Activated T-cell treated with anti-CD3 and anti-CD28 coated beads, Interleukin-2, amount 50 U/mL, for 72 hours (primary cell): ENCODE measurements around the gene GLMN. TPM values are rescaled to one million over a fixed set of nuclear protein-coding genes. Genes with fewer than 3 reads are reported as not detected.

ENCODE experiments used
- ATAC-seq, 2 donors: fragments of 150-1000 bp; cut with Tn5 transposase; replicated peaks in 1 of 2; 2 replicates each; pipeline ENCODE4 v1.10.0; 2021; ENCODE audit warnings: moderate library complexity in 2 of 2, mild to moderate bottlenecking in 1 of 2
- DNase-seq, 2 donors: peaks; one replicate each; pipeline ENCODE4 v3.0.0; 2021 to 2022; ENCODE audit warnings: mixed read lengths in 1 of 2
- H3K27ac Mint-ChIP-seq: one replicate; pipeline ENCODE4 v1.8.0; 2022; ENCODE audit warnings: mild to moderate bottlenecking, moderate library complexity, mixed read lengths
- H3K27me3 Mint-ChIP-seq: one replicate; pipeline ENCODE4 v1.8.0; 2022; ENCODE audit warnings: low read depth, mixed read lengths
- H3K36me3 Mint-ChIP-seq, 2 donors: one replicate each; pipeline ENCODE4 v1.8.0; 2022; ENCODE audit warnings: mixed read lengths in 2 of 2, mild to moderate bottlenecking in 1 of 2; ENCODE audit not compliant: insufficient read depth in 2 of 2
- H3K4me1 Mint-ChIP-seq: one replicate; pipeline ENCODE4 v1.8.0; 2022; ENCODE audit warnings: low read depth, mixed read lengths
- H3K4me3 Mint-ChIP-seq, 2 donors: one replicate each; pipeline ENCODE4 v1.8.0; 2022; ENCODE audit warnings: mild to moderate bottlenecking in 2 of 2, mixed read lengths in 2 of 2, moderate library complexity in 2 of 2
- H3K9me3 Mint-ChIP-seq, 2 donors: one replicate each; pipeline ENCODE4 v1.8.0; 2022; ENCODE audit warnings: mixed read lengths in 2 of 2
- total RNA-seq, 2 donors: library from RNA; stranded (reverse); gene quantifications; one replicate each; pipeline ENCODE4 v1.2.3, GENCODE V29; 2022

GLMN gene
- total RNA-seq: 10 to 100 TPM; 22.3 to 27.6 TPM

DNA sequence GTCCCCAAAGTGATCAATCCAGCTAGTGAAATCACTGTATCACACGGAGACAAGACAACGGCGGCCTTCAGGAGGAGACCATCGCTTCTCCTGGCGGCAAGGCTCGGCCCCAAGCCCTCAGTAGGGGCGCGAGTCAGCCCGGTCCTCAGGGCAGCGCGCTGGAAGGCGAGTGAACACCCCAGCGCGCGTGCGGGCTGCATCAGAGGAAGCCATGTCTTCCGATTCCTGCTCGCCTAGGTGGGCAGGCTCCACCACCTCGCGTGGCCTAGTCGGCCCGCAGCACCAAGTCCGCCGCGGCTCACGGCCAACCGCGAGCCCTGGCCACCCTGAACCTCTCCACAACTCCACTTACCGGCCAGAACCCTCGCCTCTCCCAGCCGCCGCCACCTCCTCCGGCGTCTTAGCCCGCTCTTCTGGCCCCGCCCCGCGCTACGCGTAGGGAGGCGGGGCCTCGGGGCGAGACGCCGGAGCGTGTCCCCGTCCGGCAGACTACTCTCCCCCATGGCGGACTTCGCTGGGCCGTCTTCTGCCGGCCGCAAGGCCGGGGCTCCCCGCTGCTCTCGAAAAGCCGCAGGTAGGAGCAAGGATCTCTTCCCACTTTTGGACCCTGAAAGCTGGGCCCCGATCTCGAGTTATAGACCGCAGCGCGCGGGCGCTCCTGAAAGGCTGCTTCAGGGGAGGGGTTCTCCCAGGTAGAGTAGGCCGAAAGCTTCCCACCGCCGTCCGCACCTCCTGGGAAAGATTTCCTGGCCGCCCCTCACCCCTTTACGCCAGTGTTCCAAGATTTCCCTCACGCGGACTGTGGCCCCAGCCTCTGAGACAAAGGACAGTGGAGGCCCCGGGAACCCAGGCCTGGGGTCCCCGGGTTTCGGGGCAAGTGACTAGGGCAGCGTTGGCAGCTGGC, at the start of gene GLMN, which contains the start of gene RPAP2:
Gene GLMN, minus strand, starts transcription at position 415 of the 904 bp plus-strand sequence. CDS start 988 bp downstream, outside the sequence.
Gene RPAP2, plus strand, starts transcription at position 487 of the 904 bp plus-strand sequence. Its CDS starts 15 bp downstream, at position 502.
- Mint-ChIP-seq H3K9me3 (peaks cover 0 to 1% of the 10 kb centered on the region in 2 donors), H3K4me3 (peak within 1 kb of the TSS; percentile 91 to 97), H3K4me1 (peaks cover 51% of the 10 kb centered on the region), H3K27ac (peak within 1 kb of the TSS; percentile 93), H3K27me3 (no peaks in the 10 kb centered on the region), H3K36me3 (peaks cover 11 to 39% of the 10 kb centered on the region in 2 donors)
- ATAC-seq (peak; percentile 96 to 98), DNase-seq (peak; percentile 86 to 89)

GRCh38 chr1:92346866-92347640, 48.3 kb upstream of the GLMN start:
- H3K27ac Mint-ChIP-seq: no peak overlapping the region
- peaks cover 10 to 24% of the 10 kb centered on the region in 2 donors for H3K36me3 Mint-ChIP-seq
- no peaks in the 10 kb centered on the region for H3K4me1 Mint-ChIP-seq
- no peak for ATAC-seq
- DNase-seq: no peak
- H3K9me3 Mint-ChIP-seq: no peaks in the 10 kb centered on the region
- H3K27me3 Mint-ChIP-seq: no peaks in the 10 kb centered on the region
- H3K4me3 Mint-ChIP-seq: no peak overlapping the region

DNA sequence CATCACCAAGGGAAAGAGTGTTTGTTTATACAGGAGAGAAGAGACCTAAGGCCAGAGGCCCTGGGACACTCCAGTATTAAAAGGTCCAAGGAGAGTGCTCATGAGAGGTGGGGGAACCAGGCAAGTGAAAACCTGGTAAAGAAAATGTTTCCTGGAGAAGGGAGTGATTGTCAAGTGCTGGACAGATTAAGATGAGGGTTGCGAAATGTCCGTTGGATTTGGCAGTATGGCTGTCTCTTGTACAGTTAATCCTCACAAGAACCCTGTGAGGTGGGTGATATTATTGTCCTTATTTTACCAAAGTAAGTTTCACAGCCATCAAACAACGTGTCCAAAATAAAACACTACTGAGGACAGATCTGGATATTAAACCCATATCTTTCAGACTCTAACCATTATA, 44.3 kb upstream of the GLMN start:
- no peaks in the 10 kb centered on the region for H3K4me1 Mint-ChIP-seq
- DNase-seq (no peak), ATAC-seq (no peak)
- H3K27ac Mint-ChIP-seq: no peak overlapping the region
- no peak overlapping the region for H3K4me3 Mint-ChIP-seq
- no peaks in the 10 kb centered on the region for H3K9me3 Mint-ChIP-seq
- H3K36me3 Mint-ChIP-seq: peaks cover 8 to 17% of the 10 kb centered on the region in 2 donors
- H3K27me3 Mint-ChIP-seq: no peaks in the 10 kb centered on the region

DNA sequence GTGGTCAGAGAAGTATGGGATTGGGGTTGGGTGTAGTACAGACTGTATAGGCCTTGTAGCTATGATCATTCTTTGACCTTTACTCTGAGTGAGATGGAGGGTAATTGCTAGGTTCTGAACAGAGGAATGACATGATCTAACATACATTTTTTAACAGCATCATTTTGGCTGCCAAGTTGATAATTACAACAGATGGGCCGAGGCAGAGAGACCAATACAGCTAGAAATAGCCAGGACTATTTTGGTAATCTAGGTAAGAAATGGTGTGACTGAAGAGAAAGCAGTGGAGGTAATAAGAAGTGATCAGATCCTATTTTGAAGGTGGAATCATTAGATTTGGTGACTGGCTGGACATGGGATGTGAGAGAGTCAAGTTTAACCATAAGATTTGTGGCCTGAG, 43.6 kb upstream of the GLMN start:
- Mint-ChIP-seq H3K4me3 (no peak overlapping the region), H3K36me3 (peaks cover 8 to 14% of the 10 kb centered on the region in 2 donors), H3K4me1 (no peaks in the 10 kb centered on the region), H3K9me3 (no peaks in the 10 kb centered on the region), H3K27me3 (no peaks in the 10 kb centered on the region), H3K27ac (no peak overlapping the region)
- no peak for ATAC-seq
- DNase-seq: no peak

DNA sequence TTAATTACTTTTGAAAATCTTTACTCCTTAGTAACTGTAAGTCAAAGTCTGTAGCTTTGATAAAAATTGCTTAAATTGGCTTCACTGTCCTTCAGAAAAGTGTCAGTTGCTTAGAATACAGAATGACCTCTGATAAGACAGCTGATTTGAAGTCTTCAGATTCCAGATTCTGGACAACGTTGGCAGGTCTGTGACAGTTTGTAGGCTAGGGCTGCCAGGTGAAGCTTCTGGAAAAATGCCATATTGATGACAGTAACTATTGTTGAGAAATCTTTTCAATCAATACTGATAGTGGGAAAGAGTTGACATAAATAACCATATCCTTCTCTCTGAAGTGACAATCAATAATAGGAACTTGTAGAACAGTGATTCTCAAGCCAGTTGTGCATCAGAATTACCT, 41.4 kb upstream of the GLMN start:
- H3K27ac Mint-ChIP-seq: no peak overlapping the region
- no peak overlapping the region for H3K4me3 Mint-ChIP-seq
- peaks cover 5 to 14% of the 10 kb centered on the region in 2 donors for H3K36me3 Mint-ChIP-seq

DNA sequence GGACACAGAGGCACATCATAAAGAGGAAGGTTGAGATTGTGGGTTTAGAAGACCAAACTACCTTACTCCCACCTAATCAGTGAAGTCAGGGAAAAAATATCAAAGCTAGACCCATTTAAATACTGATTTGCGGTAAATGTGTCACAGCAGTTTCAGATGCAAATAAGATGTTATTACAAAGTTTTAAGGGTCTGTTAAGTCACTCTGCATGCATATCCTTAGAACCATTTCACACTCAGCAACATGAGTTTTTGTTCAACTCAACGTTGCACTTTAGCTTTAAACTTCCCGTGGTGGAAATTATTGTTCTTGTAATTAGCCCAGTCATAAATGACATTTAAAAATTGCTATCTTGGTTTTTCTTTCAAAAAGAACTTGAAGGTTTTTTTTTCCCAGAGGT, 34.9 kb upstream of the GLMN start:
- peak overlapping the region; percentile 91 for H3K27ac Mint-ChIP-seq
- peak overlapping the region in 1 of 2 donors; percentile 72 for H3K4me3 Mint-ChIP-seq
- peaks cover 27% of the 10 kb centered on the region for H3K4me1 Mint-ChIP-seq
- H3K36me3 Mint-ChIP-seq: peaks cover 8 to 40% of the 10 kb centered on the region in 2 donors
- DNase-seq (no peak), ATAC-seq (peak in 1 of 2 donors; percentile 23)
- peaks cover 0 to 3% of the 10 kb centered on the region in 2 donors for H3K9me3 Mint-ChIP-seq
- no peaks in the 10 kb centered on the region for H3K27me3 Mint-ChIP-seq

More for the DNA sequence above, 41.4 kb upstream of the GLMN start:
- ATAC-seq (no peak), DNase-seq (no peak)
- Mint-ChIP-seq H3K9me3 (no peaks in the 10 kb centered on the region), H3K4me1 (no peaks in the 10 kb centered on the region), H3K27me3 (no peaks in the 10 kb centered on the region)

- H3K9me3 Mint-ChIP-seq: peaks cover 7 to 14% of the 10 kb centered on the region in 2 donors
- H3K27ac Mint-ChIP-seq: no peak overlapping the region
- no peaks in the 10 kb centered on the region for H3K27me3 Mint-ChIP-seq
- ATAC-seq: no peak
- no peak for DNase-seq
- H3K36me3 Mint-ChIP-seq: peaks cover 30 to 70% of the 10 kb centered on the region in 2 donors
- no peak overlapping the region for H3K4me3 Mint-ChIP-seq
- peaks cover 29% of the 10 kb centered on the region for H3K4me1 Mint-ChIP-seq
Measured at GRCh38 chr1:92329347-92330129, 30.8 kb upstream of the GLMN start.

DNA sequence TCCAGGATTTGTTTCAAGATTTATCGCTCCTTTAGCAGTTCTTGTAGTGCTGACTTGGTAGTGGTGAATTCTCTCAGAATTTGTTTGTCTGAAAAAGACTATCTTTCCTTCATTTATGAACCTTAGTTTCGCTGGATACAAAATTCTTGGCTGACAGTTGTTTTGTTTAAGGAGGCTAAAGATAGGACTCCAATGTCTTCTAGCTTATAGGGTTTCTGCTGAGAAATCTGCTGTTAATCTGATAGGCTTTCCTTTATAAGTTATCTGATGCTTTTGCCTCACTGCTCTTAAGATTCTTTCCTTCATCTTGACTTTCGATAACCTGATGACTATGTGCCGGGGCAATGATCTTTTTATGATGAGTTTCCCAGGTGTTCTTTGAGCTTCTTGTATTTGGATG, 29.0 kb upstream of the GLMN start:
- Mint-ChIP-seq H3K4me3 (no peak overlapping the region), H3K9me3 (peaks cover 7 to 14% of the 10 kb centered on the region in 2 donors), H3K36me3 (peaks cover 35 to 68% of the 10 kb centered on the region in 2 donors), H3K27ac (no peak overlapping the region), H3K27me3 (no peaks in the 10 kb centered on the region), H3K4me1 (peaks cover 28% of the 10 kb centered on the region)
- ATAC-seq (no peak), DNase-seq (no peak)

- no peak for DNase-seq
- peaks cover 7 to 14% of the 10 kb centered on the region in 2 donors for H3K9me3 Mint-ChIP-seq
- peaks cover 35 to 73% of the 10 kb centered on the region in 2 donors for H3K36me3 Mint-ChIP-seq
- H3K27me3 Mint-ChIP-seq: no peaks in the 10 kb centered on the region
- H3K4me1 Mint-ChIP-seq: peaks cover 23% of the 10 kb centered on the region
- H3K27ac Mint-ChIP-seq: no peak overlapping the region
- no peak for ATAC-seq
- no peak overlapping the region for H3K4me3 Mint-ChIP-seq
Measured at GRCh38 chr1:92326681-92327080, 27.9 kb upstream of the GLMN start.

GRCh38 chr1:92324784-92325183, 26.0 kb upstream of the GLMN start:
- Mint-ChIP-seq H3K4me1 (peaks cover 15% of the 10 kb centered on the region), H3K36me3 (peaks cover 33 to 69% of the 10 kb centered on the region in 2 donors), H3K27ac (no peak overlapping the region), H3K4me3 (no peak overlapping the region), H3K27me3 (no peaks in the 10 kb centered on the region), H3K9me3 (peaks cover 7 to 14% of the 10 kb centered on the region in 2 donors)
- no peak for ATAC-seq
- DNase-seq: no peak

- Mint-ChIP-seq H3K36me3 (peaks cover 28 to 61% of the 10 kb centered on the region in 2 donors), H3K27ac (peak overlapping the region; percentile 39), H3K4me1 (peaks cover 22% of the 10 kb centered on the region), H3K4me3 (peak overlapping the region; percentile 9 to 47), H3K27me3 (no peaks in the 10 kb centered on the region), H3K9me3 (peaks cover 7 to 11% of the 10 kb centered on the region in 2 donors)
- DNase-seq (no peak), ATAC-seq (peak; percentile 22 to 48)
Measured at GRCh38 chr1:92323473-92324453, 25.0 kb upstream of the GLMN start.
